ENCODE measurements around the gene REG4.
A peak's percentile ranks its signal among the peaks of the same experiment; 100 is the strongest.
"Not testable (repeated sequence)": the region's sequence is repeated elsewhere in the genome, so short reads cannot be mapped to it uniquely, and the experiment has no call there.

REG4 gene

DNA sequence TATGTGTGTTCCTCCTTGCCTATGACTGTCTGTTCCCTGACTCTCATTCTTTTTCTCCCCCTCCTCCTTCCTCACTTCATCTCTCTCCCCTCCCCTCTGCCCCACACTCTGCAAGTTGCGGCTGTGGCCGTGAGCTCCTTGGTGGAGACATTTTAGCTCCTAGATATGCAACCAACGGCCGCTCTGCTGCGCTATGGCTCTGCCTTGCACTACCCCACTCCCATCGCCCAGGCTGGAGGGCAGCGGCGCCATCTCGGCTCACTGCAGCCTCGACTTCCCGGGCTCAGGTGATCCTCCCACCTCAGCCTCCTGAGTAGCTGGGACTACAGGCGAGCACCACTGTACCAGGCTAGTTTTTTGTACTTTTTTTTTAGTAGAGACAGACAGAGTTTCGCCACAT, 5.5 kb downstream of the REG4 start:
- DNase-seq, result no peak

DNA sequence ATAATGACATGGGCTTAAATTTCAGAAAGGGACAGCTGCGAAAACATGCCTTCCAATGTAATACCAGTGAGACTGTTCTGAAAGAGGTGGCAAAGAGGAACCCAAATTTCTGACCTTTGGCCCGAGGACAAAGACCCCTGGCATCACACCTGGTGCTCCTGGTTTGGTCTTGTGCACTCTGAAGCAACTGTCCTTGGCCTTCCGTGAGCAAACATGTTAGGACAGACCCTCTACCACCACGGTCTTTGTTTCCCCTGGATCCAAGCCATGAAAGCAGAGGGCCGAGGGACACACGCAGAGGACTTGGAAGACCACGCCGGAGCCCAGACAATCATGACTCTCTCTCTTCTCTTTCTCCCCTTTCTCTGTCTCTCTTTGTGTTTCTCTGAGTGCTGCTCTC, 6.0 kb downstream of the REG4 start:
- DNase-seq, result no peak

DNA sequence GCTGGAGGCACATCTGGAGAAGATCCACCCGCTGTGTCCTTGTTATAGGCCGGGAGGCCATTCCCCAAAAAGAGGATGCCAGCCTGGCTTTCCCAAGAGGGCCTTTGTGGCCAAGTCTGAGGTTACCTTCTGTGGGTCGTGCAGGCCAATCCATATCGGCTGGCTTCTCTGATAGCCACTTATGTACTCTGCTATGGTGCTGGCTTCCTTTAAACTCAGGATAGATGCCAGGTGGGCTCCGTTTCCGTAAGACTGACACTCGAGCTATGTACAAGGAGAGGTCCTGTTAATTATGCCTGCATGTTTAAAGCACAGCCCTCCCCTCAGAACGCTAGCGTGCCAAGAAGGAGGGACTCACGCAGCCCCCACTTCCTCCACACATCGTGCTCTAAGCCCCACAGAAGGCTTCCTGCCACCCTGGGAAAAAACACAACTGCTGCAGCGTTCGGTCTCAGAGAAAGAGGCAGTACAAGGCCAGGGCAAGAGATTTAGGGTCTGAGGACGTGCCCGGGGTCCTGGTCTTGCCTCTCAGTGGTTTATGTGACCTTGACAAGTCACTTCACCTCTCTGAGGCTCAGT, 11.6 kb downstream of the REG4 start:
- peak; percentile 21 for DNase-seq

DNA sequence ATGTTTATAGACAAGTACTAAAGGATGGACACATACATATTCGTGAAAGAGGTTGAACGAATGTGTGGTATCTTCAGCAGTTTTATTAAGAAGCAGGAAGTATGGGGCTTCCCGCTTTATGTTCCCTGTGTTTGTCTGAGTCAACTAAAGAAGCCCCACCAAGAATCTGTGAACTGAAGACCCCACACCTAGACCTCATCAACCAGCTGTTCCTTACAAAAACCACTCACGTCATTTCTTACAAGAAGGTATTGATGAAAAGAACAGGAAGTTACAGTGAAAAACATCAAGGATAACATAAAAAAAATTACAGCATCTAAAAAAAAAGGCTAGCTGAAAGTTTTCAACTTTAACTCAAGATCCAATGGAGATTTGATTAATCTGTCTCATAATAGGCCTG, 12.3 kb downstream of the REG4 start:
- no peak for DNase-seq

DNA sequence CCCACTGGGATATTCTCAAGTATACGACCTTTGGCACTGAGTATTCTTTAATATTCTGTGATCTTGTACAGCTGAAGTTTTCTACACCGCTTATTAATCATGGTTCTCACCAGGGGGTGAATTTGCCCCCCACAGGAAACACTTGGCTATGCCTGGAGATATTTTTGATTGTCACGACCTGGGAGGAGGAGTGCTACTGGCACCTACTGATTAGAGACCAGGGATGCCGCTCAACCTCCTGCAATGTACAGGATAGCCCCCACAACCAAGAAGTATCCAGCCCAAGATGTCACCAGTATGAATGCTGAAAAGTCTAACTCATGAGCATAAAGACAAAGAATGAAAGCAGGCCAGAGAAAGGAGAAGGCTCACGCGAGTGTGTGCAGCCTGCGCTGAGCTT, 13.7 kb downstream of the REG4 start:
- no peak for DNase-seq

DNA sequence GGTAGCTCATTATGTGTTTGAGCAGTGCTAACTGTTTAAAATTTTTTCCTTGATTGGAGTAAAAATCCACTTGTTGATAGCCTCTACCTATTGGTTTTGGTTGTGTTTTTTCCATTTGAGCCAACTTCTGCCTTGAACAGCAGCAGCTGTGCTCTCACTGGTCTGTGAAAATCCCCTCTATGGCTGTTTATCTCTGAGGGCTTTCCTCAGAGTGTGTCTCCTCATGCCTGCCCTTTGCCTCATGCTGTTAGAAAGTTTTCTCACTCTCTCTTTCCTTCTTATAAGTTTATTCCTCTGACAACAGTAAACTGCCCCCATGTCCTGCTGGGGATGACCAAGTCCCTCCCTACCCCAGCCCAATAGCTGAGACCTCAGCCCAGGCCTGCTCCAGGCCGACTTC, 14.1 kb downstream of the REG4 start:
- DNase-seq, result no peak

DNA sequence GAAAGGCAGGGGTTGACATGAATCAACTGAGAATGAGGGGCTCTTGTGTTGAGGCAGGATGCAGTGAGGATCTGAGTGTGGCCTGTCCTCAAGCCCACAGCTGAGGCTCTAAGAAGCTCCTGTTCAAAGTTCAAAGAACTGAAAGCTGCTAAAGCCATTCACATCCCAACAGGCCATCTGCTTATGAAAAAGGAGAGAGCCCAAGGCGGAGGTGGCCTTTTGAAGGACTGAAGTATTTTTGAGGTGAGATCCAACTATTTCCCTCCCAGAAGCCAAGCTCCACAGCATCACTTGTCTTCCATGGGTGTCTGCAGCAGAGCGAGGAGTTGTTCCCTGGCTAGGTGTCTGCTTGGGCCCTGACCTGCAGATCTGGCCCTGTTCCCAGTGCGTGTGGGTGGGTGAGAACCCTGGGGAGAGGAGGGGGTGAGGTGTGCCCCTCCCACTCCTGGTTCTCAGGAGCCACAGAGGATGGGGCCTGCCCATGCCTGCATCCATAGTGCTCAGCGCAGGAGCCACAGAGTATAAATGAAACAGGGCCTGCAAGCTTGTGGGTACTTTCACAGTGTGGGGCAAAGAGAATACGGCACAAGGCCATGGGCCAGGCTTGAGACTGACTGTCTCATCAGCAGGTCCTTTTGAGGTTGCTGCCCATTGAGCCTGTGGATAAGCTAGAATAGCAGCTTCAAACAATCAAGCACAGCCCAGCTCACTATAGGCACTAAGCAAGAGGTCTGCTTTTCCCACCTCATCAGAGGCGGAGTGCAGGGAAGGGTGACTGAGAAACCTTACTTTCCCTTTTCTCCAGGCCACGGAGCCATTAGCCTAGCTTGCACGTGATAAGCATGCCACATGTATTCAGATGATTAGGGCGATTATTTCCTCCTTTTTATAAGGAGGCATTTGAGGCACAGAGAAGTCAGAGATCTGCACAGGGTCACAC, 15.7 kb downstream of the REG4 start:
- no peak for DNase-seq

DNA sequence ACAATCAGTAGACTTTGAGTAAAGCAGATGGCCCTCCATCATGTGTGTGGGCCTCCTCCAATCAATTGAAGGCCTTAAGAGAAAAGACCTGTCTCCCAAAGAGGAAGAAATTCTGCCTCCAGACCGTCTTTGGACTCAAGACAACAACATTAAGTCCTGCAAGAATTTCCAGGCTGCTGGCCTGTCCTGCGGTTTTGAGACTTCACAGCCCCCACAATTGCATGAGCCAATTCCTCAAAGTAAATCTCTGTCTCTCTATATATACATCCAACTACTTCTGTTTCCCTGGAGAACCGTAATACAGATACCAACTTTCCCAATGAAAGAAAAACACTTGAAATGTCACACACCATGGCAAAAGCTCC, 16.4 kb downstream of the REG4 start:
- DNase-seq, result no peak

DNA sequence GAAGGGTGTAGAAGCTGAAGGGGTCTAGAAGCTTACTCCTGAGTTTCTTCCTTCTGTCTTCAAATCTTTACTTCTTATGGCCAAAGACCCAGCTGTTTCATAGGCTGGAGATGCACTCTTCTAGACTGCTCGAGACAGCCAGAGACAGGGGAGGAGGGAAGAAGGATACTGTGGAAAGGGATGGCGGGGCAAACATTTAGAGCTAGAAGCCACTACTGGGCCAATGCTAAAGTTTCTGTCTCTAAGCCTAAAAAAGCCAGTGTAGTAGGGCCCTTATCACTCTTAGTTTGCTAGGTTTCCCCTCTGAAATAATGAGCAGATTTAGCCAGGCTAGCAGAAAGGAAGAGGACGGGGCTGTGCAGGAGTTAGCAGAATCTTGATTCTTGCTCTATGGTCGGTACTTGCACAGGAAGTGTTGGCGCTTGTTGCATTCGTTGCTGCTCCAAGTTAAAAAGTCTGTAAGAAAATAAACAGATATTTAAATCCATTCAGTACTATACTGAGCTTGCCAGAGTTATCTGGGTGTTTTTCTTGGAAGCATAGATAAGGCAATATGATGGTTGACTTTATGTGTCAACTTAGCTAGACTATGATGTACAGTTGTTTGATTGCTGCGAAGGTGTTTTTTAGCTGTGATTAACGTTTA, 16.9 kb downstream of the REG4 start:
- DNase-seq, result no peak

DNA sequence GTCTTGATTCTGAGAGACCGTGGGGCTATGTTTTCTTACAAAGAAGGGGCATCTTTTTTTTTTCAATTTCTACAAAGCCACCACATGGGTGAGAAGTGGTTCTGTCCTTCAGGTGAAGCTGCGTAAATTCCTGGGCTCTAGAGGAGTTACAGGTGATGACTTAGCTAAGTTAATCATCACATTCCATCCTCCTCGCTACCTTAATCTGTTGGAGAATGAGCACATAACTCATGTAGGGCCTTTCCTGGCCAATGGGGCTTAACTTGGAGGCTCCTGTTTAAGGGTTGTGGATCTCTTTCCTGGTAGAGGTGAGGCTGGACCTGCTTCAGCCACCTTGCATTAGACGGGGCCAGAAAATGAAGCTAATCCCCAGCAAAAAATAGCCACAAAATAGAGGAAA, 19.9 kb downstream of the REG4 start:
- no peak for DNase-seq

DNA sequence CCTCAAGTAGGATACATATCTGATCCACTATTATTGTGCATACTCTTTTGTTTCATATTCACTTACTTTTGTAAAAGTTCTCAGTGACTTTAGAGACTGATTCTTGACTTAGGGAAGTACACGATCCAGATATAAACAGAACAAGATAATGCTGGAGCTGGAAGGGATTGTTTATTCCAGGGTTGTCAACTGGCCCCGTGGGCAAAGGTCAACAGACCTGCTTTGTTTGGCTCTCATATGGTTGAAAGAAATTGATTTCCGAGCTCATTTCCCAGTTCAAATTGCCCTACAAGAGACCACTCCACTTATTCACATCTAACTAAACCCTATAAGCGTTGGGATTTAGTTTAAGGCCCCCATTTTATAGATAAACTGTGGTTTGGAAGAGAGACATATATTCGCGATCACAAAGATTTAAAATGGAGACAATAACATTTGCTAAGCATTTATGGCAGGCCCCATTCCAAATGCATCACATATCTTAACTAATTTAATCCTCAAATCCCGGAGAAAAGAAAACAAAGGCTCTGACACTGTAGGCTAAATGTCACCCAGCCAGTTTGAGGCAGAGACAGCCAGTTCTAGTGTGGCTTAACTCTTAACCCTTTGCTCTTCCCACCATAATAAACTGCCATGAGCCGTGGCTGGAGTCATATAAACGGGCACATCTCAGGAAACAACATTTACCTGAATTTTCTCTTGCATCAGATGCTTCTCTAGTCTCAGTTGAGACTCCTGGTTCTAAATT, 20.6 kb downstream of the REG4 start:
- no peak for DNase-seq

DNA sequence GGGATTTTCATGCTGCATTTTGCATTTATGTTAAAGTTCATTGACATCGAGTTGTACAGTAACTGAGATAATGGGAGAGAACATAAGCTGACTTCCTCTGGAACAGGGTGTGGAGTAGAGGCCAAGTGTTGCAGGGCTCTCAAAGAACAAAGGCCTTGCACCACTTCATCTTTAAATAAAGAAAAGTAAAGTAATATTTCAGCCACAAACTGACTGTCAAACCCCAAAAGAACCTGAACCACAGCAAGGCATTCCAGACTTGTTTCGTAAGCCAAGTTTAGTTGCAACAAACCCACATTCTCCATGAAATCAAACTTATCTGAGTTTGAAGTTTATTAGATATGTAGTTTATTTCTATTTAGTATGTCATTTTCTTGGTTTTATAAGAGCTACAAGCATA, 23.5 kb downstream of the REG4 start:
- no peak for DNase-seq

DNA sequence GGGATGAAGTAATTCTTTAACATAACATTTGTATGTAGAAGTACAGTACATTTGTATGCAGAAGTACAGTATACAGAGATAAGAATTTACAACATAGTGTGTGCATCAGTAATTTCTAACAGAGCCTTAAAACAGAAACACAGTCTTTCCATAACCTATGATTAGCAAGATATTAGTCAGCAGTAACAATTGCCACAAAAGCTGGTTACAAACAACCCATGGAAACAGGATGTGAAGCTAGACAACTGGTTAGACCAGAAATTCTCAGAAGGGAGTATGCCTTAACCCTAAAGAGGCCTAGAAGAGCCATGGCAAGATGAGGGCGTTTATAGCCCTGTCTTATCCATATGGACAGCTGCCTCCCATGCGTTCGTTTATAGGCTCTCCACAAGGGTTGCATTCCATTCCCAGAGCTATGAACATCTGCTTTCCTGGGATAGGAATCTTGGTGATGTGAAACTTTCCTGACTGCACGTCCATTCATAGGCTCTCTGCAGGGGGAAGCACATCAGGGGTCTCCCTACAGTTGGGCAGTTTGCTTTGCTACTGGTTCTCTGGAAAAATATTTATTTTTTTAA, 24.7 kb downstream of the REG4 start:
- DNase-seq, result not testable (repeated sequence)

DNA sequence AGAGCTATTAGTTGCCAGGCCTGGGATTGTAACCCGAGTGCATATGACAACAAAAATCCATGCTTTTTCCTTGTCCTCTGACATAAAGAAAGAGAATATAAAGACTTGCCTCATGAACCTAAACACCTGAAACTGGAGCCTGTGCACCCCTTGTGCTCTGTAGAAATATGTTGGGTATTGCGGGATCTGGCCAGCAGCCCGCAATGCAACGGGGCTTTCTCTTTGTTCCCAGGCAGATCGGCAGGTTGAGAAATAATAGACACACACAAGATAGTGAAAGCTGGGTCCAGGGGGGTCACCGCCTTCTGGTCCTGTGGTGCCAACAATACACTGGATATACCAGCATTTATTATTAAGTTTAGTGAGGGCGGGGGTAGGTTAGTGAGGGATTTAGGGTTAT, 25.2 kb downstream of the REG4 start:
- DNase-seq, result not testable (repeated sequence)

DNA sequence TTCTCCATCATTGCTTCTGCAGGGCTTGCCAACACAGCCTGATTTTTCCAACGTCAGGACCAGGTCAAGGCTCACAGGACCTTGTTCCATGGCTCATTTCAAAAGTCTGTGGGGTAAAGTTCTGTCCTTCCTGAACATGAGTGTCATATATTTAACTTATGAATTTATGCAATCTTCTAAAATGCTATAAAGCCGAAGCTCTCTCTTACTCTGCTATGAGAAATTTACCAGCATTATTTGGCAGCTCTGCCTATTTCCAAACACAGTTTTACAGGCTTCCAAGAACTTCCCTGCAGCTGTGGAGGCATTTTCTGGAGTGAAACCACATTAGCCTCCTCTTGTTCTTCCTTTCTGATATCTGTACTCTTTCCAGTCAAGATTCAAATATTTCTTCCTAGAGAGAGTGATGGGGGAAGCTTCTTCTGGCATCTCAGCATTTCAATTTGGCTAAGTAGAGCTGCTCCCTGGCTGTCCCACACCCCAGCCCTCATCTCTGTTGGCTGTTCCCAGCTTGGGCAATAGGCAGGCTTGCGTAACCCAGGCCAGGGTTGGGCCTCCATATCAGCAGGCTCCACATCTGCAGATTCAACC, 27.0 kb downstream of the REG4 start:
- no peak for DNase-seq

DNA sequence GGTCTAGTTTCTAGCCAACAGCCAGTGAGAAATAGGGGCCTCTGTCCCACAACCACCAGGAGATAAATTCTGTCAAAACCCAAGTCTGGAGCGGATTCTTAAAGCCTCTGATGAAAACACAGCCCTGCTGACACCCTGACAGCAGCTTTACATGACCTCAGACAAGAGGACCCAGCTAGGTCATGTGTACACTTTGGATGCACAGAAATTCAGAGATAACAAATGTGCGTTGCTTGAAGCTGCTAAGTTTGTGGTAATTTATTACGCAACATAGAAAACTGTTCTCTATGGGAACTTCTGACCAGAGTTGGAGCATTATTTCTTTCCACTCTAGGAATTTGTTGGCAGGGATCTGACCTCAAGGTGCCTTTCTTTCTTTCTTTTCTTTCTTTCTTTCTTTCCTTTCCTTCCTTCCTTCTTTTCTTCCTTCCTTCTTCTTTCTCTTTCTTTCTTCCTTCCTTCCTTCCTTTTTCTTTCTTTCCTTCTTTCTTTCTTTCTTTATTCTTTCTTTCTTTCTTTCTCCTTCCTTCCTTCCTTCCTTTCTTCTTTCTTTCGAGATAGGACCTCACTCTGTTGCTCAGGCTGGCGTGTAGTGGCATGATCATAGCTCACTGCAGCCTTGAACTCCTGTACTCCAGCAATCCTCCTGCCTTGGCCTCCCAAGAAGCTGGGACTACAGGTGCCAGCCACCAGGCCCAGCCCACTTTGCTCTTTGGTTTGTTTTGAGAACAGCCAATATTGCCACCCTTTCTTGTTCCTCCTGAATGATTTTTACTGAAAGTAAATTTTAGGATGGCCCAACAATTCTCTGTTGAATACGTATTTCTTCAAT, 27.7 kb downstream of the REG4 start:
- no peak for DNase-seq

DNA sequence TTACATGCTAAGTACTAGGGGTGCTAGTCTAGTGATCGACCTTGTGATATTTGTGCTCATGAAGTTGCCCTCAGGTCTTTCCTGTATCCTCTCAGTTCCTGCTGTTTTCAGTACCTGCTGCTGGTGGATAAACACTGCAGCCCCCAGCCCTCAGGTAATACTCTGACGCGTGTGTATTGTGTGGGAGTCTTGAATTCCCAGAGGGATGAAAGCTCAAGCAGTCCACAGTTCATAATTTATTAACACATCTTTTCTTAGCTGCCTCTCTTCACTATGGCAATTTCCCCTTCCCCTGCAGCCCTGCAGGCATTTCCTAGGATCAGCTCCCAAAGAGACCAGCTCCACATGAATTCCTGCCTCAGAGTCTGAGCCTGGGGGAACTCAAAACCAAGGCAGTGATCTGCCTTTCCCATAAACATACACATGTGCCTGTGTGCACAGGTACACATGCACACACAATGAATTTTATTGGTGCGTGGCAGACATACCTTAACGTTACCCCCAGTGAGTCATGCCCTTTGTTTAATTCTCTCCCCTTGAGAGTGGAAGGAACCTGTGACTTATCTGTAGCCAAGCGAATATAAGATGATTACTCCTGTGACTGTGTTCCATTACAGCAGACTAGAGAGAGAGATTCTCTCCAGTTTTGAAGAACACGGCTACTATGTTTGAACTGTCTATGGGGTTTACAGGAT, 28.5 kb downstream of the REG4 start:
- no peak for DNase-seq

DNA sequence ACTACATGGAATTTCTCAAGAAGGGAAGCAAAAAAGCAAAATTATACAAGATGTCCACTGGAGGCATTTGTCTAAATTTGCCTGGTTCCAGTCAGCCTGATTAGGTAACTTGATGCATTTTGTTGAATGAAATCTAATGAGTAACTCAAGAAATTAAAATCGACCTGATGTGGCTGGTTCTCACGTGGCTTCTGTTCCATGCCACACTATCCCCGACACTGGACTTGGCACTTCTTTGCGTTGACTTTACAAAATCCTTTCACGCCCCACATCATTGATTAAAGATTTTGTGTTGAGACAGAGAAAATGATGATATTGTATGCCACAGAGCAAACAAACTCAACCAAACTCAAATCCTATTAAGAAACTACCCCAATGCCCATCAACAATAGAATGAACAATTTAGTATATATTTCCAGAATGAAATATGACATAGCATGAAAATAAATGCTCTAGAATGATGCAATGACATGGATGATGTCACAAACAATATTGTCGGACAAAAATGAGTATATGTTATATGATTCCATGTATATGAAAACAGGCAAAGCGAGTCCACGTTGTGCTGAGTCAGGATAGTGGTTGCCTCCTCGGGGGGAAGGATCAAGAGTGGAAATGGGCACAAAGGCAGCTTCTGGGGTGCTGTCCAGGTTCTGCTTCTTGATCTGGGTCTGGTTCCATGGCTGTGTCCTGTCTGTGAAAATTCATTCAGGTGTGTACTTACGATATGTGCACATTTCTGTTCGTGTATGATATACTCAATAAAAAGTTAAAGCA, 29.6 kb downstream of the REG4 start:
- no peak for DNase-seq

DNA sequence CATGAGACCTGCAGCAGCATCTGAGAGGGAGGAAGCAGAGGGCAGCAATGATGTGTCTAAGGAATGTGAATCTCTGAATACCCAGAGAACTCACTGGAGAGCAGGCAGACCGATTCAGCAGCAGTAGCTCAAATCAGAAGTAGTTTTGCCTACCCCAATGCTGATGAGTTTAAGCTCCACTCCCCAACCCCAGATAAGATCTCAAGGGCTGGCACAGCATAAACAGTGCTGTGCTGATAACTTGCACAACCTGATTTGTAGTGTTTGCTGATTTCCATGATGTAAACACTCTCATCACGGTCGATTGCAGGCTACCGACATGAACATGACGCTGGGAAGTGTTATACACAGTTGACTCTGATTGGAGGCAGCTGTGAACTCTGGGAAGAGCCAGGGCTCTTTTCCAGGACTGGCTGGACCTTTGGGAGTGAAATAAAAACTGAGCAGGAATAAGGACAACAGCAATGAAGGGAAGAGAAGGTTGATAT, 31.3 kb downstream of the REG4 start:
- no peak for DNase-seq
